Neural cell (in vitro differentiated cells): ENCODE results near the gene MBD2.

ENCODE experiments used
- CTCF ChIP-seq: fragments of 450-650 bp; IDR thresholded peaks from 2 replicates; pipeline ENCODE4 v1.5.1; 2014; ENCODE audit warnings: antibody characterized with exemption, mild to moderate bottlenecking, moderate library complexity; ENCODE audit not compliant: poor library complexity, severe bottlenecking
- EP300 ChIP-seq: fragments of 450-650 bp; conservative IDR thresholded peaks from 2 replicates; pipeline ENCODE4 v1.6.1; 2014; ENCODE audit warnings: antibody characterized with exemption, mild to moderate bottlenecking, moderate library complexity; ENCODE audit not compliant: poor library complexity, severe bottlenecking
- EZH2 ChIP-seq: fragments of 200-600, 300-800 bp; shearing (Covaris generic), sonication (generic); IDR thresholded peaks from 2 replicates; pipeline ENCODE4 v1.6.1; 2014; ENCODE audit warnings: antibody characterized with exemption, low read length, borderline replicate concordance, mild to moderate bottlenecking; ENCODE audit not compliant: insufficient read depth, poor library complexity, severe bottlenecking
- SMC3 ChIP-seq: fragments of 450-650 bp; conservative IDR thresholded peaks from 2 replicates; pipeline ENCODE4 v1.6.1; 2014; ENCODE audit warnings: antibody characterized with exemption, mild to moderate bottlenecking, moderate library complexity; ENCODE audit not compliant: poor library complexity

DNA sequence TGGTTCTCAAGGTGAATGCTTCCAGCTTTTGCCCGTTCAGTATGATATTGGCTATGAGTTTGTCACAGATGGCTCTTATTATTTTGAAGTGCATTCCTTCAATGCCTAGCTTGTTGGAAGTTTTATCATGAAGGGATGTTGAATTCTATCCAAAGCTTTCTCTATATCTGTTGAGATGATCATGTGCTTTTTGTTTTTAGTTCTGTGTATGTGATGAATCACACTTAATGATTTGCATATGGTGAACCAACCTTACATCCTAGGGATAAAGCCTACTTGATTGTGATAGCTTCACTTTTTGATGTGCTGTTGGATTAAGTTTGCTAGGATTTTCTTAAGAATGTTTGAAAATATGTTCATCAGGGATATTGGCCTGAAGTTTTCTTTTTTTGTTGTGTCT is 112.1 kb downstream of the MBD2 start:
- TF ChIP-seq EZH2: no peak
- TF ChIP-seq CTCF: no peak
- no peak for TF ChIP-seq SMC3
- no peak for TF ChIP-seq EP300
